Muscle layer of duodenum (tissue), 2 donors: ENCODE results near the gene TUT7.

Experiments
- H3K27ac ChIP-seq: one replicate; pipeline ENCODE4 v1.7.0; 2013; ENCODE audit warnings: mild to moderate bottlenecking, low read length
- H3K27me3 ChIP-seq: one replicate; pipeline ENCODE4 v1.7.0; 2013; ENCODE audit warnings: low read depth, mild to moderate bottlenecking, control low read depth, low read length
- H3K36me3 ChIP-seq, 2 donors: one replicate each; pipeline ENCODE4 v1.7.0; 2013; ENCODE audit warnings: low read length in 2 of 2, control low read depth in 1 of 2, mild to moderate bottlenecking in 1 of 2; ENCODE audit not compliant: insufficient read depth in 2 of 2, control insufficient read depth in 1 of 2
- H3K4me1 ChIP-seq, 2 donors: one replicate each; pipeline ENCODE4 v1.7.0; 2013; ENCODE audit warnings: low read length in 2 of 2, mild to moderate bottlenecking in 2 of 2, control low read depth in 1 of 2, moderate library complexity in 1 of 2; ENCODE audit not compliant: insufficient read depth in 2 of 2, control insufficient read depth in 1 of 2
- H3K4me3 ChIP-seq, 2 donors: one replicate each; pipeline ENCODE4 v1.7.0; 2013; ENCODE audit warnings: low read length in 2 of 2, low read depth in 1 of 2, mild to moderate bottlenecking in 1 of 2
- H3K9me3 ChIP-seq, 2 donors: one replicate each; pipeline ENCODE4 v1.7.0; 2013; ENCODE audit warnings: low read length in 2 of 2, control low read depth in 1 of 2, mild to moderate bottlenecking in 1 of 2; ENCODE audit not compliant: control insufficient read depth in 1 of 2
- donor health status: healthy.

The TUT7 gene

GRCh38 chr9:86253577-86253976, 100.6 kb downstream of the TUT7 start:
- Histone ChIP-seq H3K4me3 (no peak overlapping the region), H3K4me1 (no peaks in the 10 kb centered on the region), H3K27me3 (no peaks in the 10 kb centered on the region), H3K27ac (no peak overlapping the region), H3K9me3 (no peaks in the 10 kb centered on the region), H3K36me3 (no peaks in the 10 kb centered on the region)

DNA sequence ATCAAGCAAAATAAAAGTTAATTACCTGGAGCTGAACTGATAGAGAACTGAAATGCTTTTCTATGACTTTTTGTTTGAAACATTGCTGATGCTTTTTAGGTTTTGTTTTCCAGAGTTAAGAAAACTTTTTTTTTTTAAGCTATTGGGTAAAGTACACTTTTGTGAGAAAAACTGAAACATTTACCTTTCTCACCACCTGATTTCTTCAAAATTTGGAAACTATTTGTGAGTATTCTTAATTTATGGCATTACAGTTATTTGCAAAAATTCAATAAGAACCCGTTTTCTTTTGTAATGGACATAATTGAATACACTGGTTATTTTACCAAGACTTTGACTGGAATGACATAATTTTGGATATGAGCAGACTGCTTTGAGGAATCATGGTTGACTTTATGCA, 101.3 kb downstream of the TUT7 start:
- Histone ChIP-seq H3K9me3 (no peaks in the 10 kb centered on the region), H3K36me3 (no peaks in the 10 kb centered on the region), H3K27ac (no peak overlapping the region), H3K27me3 (no peaks in the 10 kb centered on the region), H3K4me1 (no peaks in the 10 kb centered on the region), H3K4me3 (no peak overlapping the region)

GRCh38 chr9:86250123-86250522, 104.1 kb downstream of the TUT7 start:
- no peaks in the 10 kb centered on the region for H3K9me3 ChIP-seq
- no peaks in the 10 kb centered on the region for H3K27me3 ChIP-seq
- no peaks in the 10 kb centered on the region for H3K36me3 ChIP-seq
- no peak overlapping the region for H3K4me3 ChIP-seq
- H3K27ac ChIP-seq = no peak overlapping the region
- H3K4me1 ChIP-seq = no peaks in the 10 kb centered on the region

GRCh38 chr9:86248746-86249145, 105.5 kb downstream of the TUT7 start:
- H3K4me1 ChIP-seq = no peaks in the 10 kb centered on the region
- H3K4me3 ChIP-seq = no peak overlapping the region
- no peaks in the 10 kb centered on the region for H3K27me3 ChIP-seq
- H3K9me3 ChIP-seq = no peaks in the 10 kb centered on the region
- no peak overlapping the region for H3K27ac ChIP-seq
- no peaks in the 10 kb centered on the region for H3K36me3 ChIP-seq

GRCh38 chr9:86246752-86247161, 107.5 kb downstream of the TUT7 start:
- Histone ChIP-seq H3K27me3 (no peaks in the 10 kb centered on the region), H3K4me1 (no peaks in the 10 kb centered on the region), H3K36me3 (no peaks in the 10 kb centered on the region), H3K9me3 (no peaks in the 10 kb centered on the region), H3K4me3 (no peak overlapping the region), H3K27ac (no peak overlapping the region)

- Histone ChIP-seq H3K36me3 (no peaks in the 10 kb centered on the region), H3K27me3 (no peaks in the 10 kb centered on the region), H3K4me3 (no peak overlapping the region), H3K27ac (no peak overlapping the region), H3K4me1 (peaks cover 0 to 9% of the 10 kb centered on the region in 2 donors), H3K9me3 (no peaks in the 10 kb centered on the region)
These were observed 112.1 kb downstream of the TUT7 start for GRCh38 chr9:86242071-86242470.

- Histone ChIP-seq H3K4me3 (no peak overlapping the region), H3K9me3 (no peaks in the 10 kb centered on the region), H3K4me1 (peaks cover 0 to 9% of the 10 kb centered on the region in 2 donors), H3K27me3 (no peaks in the 10 kb centered on the region), H3K36me3 (no peaks in the 10 kb centered on the region), H3K27ac (no peak overlapping the region)
These were observed 113.0 kb downstream of the TUT7 start for GRCh38 chr9:86241216-86241615.

DNA sequence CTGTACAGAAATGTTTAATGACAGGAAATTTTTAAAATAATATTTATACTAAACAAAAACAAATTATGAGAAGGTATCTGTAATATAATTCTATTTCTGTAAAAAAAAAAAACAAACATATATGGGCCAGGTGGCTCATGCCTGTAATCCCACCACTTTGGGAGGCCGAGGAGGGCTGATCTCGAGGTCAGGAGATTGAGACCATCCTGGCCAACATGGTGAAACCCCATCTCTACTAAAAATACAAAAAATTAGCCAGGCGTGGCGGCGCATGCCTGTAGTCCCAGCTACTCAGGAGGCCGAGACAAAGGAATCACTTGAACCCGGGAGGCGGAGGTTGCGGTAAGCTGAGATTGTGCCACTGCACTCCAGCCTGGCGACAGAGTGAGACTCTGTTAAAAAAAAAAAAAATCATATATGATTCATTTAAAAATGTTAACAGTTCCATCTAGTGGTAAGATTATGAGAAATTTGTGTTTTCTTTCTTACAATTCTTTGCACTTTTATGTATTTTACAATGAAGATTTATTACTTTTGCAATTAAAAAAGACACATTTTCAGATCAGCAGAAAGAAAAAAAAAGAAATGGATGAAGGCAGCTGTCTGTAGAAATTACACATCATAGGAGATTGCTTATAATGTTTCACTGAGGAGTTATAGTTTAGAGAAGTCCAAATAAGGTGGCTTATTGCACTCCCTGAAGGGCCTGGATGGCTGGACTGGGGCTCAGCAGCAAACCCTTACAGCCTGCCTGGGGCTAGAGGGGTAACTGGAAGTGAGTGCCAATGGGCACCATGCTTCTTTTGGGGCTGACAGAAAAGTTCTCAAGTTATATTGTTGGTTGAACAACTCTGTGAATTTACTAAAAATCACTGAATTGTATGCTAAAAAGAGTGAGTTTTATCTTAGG, 115.1 kb downstream of the TUT7 start:
- H3K27me3 ChIP-seq = no peaks in the 10 kb centered on the region
- no peaks in the 10 kb centered on the region for H3K9me3 ChIP-seq
- H3K4me3 ChIP-seq = no peak overlapping the region
- peaks cover 0 to 9% of the 10 kb centered on the region in 2 donors for H3K4me1 ChIP-seq
- H3K36me3 ChIP-seq = no peaks in the 10 kb centered on the region
- H3K27ac ChIP-seq = no peak overlapping the region
